ENCODE results near the gene ABHD8.

DNA sequence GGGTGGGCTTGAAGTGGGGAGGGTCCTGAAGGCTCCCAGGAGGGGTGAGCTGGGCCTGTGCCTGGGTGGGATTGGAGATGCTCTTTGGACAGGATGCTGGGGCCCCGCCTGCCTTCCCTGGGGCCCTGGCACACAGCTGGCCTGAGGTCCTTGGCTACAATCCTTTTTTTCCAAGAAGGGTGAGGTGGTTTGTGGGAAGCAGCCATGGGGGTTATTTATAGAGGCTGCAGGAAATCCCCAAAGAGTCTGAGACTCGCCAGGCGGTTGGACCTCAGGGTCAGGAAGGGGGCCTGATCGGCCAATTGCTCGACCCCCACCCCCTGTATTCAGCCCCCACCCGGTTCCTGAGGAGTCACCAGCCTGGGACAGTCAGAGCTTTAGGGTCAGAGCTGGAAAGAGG lies 44.1 kb upstream of the ABHD8 start:
- TF ChIP-seq, protein P1, sequence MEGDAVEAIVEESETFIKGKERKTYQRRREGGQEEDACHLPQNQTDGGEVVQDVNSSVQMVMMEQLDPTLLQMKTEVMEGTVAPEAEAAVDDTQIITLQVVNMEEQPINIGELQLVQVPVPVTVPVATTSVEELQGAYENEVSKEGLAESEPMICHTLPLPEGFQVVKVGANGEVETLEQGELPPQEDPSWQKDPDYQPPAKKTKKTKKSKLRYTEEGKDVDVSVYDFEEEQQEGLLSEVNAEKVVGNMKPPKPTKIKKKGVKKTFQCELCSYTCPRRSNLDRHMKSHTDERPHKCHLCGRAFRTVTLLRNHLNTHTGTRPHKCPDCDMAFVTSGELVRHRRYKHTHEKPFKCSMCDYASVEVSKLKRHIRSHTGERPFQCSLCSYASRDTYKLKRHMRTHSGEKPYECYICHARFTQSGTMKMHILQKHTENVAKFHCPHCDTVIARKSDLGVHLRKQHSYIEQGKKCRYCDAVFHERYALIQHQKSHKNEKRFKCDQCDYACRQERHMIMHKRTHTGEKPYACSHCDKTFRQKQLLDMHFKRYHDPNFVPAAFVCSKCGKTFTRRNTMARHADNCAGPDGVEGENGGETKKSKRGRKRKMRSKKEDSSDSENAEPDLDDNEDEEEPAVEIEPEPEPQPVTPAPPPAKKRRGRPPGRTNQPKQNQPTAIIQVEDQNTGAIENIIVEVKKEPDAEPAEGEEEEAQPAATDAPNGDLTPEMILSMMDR (conservative IDR thresholded peaks at IDR 0.05; ENCODE audit: low read depth in 2 of 2) = no peak
- TF ChIP-seq, protein P2, sequence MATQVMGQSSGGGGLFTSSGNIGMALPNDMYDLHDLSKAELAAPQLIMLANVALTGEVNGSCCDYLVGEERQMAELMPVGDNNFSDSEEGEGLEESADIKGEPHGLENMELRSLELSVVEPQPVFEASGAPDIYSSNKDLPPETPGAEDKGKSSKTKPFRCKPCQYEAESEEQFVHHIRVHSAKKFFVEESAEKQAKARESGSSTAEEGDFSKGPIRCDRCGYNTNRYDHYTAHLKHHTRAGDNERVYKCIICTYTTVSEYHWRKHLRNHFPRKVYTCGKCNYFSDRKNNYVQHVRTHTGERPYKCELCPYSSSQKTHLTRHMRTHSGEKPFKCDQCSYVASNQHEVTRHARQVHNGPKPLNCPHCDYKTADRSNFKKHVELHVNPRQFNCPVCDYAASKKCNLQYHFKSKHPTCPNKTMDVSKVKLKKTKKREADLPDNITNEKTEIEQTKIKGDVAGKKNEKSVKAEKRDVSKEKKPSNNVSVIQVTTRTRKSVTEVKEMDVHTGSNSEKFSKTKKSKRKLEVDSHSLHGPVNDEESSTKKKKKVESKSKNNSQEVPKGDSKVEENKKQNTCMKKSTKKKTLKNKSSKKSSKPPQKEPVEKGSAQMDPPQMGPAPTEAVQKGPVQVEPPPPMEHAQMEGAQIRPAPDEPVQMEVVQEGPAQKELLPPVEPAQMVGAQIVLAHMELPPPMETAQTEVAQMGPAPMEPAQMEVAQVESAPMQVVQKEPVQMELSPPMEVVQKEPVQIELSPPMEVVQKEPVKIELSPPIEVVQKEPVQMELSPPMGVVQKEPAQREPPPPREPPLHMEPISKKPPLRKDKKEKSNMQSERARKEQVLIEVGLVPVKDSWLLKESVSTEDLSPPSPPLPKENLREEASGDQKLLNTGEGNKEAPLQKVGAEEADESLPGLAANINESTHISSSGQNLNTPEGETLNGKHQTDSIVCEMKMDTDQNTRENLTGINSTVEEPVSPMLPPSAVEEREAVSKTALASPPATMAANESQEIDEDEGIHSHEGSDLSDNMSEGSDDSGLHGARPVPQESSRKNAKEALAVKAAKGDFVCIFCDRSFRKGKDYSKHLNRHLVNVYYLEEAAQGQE (IDR thresholded peaks at IDR 0.05; ENCODE audit: unreplicated experiment) = no peak
- TF ChIP-seq JUNB (IDR thresholded peaks at IDR 0.05; ENCODE audit: unreplicated experiment) = no peak
